ENCODE measurements around the gene CHKB.

CHKB gene

DNA sequence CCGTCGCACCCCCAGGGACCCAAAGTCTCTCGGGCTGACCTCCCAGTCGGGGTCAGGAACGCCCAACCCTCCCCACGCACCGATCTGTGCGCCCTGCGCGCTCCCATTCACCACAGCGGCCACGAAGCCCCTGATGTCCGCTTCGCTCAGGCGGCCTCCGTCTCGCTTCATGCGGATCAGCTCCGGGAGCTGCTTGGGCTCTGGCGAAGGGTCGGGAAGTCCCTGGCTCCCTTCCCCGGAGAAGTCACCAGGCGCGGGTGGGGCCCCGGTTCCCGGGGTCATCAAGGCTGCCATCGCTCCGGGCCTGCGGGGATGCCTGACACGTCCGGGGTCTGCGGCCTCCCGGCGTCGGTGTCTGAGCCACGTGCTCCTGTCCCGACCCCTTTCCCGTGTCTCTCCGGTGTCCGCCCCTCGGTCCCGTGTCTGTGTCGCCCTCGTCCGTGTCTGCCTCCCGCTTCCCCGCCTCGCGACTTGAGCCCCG is 53.2 kb downstream of the CHKB start:
- DNase-seq: no peak

All from cerebellar nuclear complex (tissue), 1 donor.